NCI-H1694 (cell line): Measurements from ENCODE around the gene SKOR1.

Experiments used
- DNase-seq: peaks from one replicate; lab custom pipeline; 2025; lab: John Stamatoyannopoulos, UW

Gene SKOR1

DNA sequence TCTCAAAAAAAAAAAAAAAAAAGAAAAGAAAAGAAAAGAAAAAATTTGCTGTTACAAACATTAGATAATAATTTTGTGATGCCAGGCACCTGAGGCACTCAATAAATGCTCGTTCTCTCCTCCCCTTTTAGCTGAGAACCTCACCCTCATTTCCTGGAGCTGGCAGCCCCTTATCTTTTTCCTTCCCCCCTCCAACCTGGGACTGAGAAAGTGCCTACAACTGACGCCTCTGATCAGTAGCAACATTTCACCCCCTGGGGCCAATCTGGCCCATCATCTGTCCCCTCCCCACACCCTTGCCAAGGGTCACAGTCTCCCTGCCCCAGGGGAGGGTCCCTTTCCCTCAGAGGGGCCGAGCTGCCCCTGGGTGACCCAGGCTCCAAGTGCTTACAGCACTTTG, 27.1 kb downstream of the SKOR1 start:
- DNase-seq, result no peak

DNA sequence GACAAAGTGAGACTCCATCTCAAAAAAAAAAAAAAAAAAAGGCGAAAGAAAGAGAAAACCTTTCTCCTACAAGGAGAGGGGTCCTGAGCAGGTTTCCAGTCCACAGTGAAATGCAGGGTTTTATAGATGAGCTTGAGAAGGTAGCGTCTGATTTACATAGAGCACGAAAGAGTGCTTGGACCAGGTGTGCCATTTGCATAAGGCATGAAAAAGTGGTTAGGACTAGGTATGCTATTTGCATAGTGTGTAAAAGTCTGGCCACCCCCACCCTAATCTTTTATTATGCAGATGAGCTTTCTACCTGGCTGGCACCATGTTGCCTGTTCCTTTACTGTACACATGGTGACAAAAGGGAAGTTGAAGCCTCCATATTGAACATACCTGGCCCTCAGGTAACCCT, 28.1 kb downstream of the SKOR1 start:
- no peak for DNase-seq

DNA sequence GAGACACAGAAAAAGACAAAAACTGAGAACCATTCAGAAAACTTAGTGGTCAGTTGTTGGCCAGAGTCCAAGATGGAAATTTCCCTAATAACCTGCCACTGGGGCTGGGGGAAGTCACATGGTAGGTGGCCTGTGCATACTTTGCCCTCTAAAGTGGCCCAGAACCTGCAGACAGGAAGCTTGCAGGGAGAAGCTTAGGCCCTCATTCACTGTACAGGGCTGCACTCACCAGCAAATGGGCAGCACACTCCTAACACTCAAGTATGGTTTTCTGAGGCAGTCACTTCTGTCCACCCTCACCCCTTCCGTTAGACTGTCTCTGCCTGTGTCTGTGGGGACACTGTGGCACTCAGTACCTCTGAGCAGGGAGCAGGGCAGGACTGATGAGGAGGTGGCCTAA, 29.0 kb downstream of the SKOR1 start:
- no peak for DNase-seq

DNA sequence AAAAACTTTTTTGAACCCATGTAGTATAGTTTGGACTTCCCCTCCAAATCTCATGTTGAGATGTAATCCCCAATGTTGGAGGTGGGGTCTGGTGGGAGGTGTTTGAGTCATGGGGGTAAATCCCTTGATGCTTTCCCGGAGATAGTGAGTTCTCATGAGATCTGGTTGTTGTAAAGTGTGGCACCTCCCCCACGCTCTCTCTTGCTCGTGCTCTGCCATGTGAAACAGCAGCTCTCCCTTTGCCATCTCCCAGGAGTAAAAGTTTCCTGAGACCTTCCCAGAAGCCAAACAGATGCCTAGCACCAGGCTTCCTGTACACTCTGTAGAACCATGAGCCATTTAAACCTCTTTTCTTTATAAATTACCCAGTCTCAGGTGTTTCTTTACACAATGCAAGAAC, 30.5 kb downstream of the SKOR1 start:
- no peak for DNase-seq

DNA sequence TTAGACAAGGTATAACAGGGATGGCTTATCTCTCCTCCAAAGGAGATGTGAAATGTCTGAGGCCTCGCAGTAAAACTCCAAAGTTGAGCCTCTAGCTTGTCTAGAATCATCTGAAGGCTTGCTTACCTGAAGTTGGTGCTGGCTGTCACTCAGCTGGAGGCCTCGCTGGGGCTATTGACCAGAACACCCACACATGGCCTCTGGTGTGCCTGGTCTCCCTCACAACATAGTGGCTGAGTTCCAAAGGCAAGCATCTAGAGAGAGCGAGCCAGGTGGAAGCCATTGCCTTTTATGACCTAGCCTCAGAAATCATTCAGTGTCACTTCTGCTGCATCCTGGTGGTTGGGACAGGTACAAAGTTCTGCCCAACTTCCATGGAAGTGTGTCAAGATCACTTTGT, 31.9 kb downstream of the SKOR1 start:
- no peak for DNase-seq

DNA sequence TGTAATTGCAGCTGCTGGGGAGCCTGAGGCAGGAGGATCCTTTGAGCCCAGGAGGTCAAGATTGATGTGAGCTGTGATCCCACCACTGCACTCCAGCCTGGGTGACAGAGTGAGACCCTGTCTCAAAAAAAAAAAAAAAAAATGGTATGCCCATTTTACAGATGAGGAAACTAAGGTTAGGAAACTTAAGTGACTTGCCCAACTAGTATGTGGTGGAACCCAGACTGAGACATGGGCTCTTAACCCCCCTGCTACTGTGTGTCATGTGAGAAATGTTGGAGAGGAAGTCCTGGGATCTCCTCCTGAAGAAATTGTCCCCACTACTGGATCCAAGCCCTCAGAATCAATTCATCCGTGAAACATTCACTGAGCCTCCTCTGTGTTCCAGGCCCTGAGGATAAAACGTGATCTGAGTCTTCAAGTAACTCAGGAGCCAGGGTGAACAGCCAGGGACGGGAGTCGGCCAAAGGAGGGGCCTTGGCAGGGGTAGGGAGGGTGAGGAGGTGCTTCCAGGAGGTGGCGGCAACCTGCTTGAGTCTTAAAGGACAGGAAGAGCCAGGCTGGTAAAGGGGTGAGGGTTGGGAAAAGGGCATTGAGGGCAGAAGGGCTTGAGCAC, 34.1 kb downstream of the SKOR1 start:
- no peak for DNase-seq

DNA sequence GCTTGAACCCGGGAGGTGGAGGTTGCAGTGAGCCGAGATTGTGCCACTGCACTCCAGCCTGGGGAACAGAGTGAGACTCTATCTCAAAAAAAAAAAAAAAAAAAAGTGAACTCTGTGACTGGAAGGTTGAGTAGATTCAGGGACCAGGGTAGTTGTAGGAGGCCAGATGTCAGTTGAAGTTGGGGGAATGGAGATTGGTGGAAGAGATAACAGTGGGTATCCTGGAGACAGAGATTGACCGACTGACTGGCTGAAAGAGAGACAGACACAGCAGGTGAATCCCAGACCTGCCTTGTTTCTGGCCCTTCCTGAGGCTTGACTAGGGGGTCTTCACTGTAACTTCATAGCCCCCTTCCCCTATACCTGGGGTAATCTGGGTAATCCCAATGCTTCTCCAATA, 36.7 kb downstream of the SKOR1 start:
- no peak for DNase-seq

DNA sequence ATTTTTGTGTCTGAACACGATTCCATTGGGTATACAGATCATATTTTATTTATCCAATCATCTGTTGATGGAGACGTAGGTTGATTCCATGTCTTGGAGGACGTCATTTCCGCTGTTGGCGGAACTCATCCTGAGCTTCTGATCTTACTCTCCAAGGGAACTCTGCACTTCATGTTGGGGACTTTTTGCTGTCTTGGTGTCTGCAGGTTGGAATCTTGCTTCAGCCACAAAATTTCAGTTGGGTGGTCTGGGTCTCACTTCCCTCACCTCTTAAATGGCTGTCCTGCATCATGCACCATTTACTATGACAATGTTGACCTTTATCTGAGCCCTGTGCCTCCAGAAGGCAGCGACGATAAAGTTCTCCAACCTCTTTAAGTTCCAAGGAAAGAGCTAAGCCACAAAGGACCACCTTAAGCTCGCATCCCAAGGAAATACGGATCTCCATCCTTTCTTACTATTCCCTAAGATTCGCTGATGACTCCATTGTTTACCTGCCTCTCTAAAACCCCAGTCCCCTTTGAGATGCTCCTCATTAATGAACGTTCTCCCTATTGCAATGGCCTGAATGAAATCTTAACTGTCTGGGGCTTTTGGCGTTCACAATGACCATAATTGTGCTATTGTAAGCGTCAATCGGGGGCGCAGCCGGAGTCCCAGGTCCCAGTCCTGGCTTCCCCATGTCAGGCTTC, 37.6 kb downstream of the SKOR1 start:
- no peak for DNase-seq

DNA sequence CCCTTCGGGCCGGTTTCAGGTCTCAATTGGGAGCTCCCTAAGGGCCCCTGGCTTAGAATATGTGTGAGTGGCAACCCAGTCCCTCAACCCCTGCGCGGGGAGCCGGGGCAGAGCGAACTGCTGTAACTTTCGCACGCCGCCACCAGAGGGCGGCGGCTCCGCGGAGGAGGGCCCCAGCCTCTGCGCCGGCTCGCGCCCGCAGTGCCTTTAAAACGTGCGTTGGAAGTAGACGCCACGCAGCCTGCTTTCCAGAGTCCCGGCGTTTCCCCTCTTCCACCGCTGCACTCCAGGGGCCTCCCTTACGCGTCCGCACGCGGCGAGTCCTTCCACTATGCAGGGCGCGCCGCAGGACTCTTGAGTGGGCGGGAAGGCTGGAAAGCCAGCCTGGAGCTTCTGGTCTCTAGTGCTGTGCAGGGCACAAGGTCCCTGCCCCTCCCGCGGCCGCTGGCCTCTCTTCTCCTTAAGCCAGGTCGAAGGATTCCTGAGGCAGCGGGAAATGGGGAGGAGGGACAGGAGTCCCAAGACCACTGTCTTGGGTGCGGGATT, 38.2 kb downstream of the SKOR1 start:
- DNase-seq, result peak; percentile 16

DNA sequence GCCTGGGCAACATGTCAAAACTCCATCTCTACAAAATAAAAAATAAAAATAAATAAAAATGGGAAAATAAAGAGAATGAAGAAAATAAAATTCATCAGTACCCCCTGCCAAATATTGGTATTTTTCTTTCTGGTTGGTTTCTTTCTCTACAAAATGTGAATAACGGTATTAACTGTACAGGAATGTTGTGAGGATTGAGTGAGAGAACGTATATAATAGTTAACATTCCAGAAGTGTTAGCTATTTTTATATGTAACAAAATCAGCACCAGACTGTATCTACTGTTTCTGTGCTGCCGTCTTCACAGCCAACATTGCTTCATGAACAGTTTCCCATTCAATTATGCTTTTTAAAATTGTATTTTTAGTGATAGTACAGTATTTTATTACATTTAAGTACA, 40.0 kb downstream of the SKOR1 start:
- DNase-seq, result no peak

DNA sequence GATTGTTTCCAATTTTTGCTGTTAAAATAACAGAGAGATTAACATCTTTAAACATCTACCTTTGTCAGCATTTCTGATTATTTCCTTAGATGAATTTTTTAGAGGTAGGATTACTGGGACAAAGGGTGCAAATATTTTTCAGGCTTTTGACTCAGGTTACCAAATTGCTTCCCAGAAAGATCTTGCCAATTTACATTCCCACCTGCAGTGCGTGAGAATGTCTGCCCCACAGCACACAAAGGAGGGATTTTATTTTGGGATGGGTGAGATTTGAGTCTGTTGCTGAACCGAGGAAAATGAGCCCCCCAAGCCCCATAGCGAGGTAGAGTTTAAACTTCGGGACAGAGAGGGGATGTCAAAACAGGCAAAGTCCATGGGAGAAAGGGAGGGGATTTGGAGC, 40.5 kb downstream of the SKOR1 start:
- DNase-seq, result no peak

DNA sequence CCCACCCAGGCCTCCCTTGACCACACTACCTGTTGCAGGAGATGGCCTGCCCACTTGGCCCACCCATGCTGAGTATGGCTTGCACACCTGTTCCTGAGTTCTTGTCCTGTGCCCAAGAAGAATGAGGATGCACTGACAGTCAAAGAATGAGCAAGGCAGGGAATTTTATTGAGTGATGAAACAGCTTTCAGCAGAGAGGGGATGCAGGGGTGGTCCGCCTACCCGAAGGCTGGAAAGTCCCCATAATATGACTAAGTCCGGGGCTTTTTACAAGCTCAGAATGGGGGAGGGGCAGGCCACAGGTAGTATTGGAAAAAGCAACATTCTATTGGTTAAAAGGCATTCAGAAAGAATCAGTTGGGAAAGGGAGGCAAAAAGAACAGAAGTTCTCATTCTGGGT, 44.4 kb downstream of the SKOR1 start:
- DNase-seq, result no peak

DNA sequence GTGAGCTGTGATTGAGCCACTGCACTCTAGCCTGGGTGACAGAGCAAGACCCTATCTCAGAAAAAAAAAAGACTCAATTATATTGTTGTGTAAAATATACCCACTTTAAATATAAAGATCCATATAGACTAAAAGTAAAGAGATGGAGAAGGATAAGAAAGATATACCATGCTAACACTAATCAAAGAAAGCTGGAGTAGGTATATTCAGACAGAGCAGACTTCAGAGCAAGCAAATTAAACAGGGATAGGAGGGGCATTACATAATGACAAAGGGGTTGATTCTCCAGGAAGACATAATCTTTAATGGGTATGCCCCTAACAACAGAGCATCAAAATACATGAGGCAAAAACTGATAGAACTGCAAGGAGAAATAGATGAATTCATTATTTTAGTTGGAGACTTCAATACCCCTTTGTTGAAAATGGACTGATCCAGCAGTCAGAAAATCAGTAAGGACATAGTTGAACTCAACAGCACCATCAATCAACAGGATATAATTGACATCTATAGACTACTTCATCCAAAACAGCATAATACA, 45.6 kb downstream of the SKOR1 start:
- DNase-seq, result no peak

DNA sequence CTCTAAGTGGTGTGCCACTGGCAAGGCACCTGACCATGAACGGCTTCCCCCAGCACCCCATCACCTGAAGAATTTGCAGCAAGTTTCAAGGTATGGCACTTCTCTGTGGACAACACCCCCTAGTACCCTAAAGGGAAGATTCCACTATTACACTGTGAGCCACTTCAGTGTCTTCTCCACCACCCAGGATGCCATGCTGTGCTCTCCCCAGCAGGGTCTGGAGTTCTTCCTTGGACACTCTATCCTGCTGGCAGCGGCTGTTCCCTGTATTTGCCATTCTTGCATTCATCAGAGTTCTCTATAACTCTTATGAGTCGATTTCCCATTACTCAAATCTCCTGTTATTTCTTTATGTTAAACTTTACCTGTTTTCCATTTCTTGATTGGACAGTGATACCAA, 48.5 kb downstream of the SKOR1 start:
- no peak for DNase-seq

DNA sequence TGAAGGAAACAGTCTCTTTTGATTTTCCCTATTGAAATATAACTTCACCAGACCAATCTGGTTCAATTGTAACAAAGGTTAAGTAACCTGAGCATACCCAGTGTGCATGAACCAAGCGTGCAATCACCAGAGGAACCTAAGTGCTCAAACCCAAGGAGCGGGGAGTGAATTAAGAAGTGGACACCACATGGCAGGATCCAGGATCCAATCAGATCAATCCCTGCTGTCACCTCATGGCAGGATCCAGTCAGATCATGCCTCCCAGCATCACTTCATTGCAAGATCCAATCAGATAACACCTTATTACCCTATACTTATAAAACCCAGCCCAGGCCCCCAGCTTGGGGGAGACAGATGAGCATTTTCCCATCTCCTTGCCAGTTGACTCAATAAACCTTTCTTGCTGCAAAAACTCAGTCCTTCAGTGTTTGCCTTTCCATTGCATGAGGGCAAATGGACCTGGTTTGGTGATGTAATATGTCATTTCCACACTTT, 53.5 kb downstream of the SKOR1 start:
- no peak for DNase-seq

DNA sequence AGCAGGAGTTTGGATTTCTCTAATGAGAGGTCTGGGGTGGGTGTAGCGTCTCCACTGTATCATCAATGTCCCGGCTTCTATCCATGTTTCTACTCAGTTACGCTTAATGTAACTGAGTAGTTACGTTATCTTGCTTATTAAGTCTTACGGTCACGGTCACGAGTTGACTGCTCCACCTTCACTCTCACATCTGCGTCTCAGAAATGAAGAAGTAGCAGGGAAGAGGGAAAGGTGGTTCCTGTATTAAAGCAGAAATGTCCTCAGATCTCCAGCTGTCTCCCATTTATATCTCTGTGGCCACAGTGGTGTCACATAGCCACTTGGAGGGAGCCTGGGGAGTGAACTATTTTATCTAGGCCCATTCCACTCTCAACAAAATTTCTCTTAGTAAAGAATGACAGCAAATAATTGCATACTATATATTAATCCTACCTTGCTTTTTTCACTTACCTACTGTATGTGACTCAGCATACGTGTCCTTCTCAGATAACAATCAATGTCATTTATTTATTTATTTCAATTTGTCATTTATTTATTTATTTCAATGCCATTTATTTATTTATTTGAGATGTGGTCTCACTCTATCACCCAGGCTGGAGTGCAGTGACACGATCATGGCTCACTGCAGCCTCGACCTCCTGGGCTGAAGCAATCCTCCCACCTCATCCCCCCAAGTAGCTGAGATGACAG, 54.3 kb downstream of the SKOR1 start:
- no peak for DNase-seq

DNA sequence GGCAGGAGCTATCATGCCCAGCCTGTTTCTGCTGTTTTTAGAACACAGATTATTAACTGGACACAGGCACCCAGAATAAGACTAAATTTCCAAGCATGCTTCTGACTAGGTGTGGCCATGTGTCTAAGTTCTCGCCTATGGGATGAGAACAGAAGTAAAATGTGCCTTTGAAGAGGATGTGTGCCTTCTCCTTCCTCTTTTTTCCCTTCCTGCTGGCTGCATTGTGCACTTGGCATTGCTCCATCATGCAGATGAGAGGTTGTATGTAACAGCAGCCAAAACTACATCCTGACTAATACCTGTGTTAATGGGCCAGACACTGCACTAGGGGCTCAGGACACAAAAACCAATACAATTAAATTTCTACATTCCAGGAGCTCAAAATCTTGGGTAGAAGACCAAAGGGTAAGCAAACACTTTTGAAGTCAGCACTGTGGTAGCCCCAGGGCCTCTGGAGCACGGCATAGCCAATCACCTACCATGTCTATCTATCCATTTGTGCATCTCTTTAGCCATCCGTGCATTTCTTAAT, 55.4 kb downstream of the SKOR1 start:
- DNase-seq, result no peak

DNA sequence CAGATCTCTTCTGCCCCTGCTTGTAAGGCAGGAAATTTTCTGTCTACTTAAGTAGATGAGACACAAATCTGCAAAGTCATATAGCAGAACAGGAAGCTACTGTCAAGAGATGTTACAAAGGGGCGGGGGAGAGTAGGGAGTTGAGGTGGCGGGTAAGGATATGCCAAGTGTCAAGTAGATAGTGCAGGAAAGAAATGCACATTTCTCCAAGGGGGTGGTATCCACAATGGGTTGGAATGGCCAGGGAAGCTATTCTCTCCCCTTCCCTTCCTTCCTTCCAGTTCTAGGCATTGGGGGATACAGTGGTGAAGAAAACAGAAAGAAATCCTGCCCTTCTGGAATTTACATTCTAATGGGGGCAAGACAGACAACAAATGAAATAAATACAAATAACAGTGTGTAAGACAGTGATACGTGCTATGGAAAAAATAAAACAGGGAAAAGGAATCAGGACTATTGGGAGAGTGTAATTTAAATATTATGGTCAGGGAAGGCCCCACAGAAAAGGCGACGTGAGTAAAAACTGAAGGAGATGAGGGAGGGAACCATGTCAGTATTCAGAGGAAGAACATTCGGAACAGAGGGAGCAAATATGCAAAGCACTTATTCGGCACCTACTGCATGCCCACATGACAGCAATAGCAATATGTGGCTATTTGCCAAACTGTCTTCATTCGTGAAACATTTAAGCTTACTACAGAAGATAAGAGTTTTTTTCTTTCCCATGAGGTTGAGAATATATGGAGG, 57.4 kb downstream of the SKOR1 start:
- DNase-seq, result no peak

DNA sequence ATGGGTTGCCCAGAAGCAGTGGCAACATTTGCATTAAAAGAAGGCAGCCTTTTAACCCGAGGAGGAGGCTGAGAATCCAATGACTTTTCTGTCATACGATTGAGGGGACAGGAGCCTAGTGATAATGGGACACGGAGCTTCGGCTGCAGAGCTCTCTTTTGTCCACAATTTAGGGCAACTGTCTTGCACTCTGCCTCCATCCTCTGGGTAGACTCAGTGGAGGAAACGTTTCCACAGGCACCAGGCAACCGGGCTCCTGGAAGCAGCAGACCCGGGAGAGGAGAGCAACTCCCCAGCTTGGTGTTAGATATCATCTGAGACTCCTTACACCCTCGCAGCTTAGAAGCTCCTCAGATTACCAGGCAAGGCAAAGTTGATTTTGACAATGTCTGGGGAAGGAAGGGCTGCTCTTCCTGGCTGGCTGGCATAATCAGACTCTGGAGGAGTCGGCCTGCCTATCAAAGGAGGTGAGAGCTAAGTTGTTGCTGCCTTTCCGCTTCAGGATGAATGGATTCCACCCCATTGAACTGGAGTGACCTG, 58.0 kb downstream of the SKOR1 start:
- no peak for DNase-seq

DNA sequence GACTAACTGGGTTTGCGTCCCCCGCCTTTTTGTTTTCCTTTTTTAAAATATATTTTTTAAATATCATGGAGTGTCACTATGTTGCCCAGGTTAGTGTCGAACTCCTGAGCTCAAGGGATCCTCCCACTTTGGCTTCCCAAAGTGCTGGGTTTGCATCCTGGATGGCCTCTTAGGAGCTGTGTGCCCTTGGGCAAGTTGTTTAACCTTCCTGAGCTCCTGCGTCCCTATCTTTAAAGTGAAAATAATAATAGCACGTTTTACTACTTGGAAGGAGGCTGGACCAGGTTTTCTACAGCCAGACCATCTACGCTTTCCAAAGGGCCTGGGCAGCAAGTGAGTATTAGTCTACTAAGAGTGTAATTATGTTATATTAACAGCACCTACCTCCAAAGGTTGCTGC, 58.7 kb downstream of the SKOR1 start:
- no peak for DNase-seq
